ENCODE measurements around the gene OSBPL7.
A peak's percentile ranks its signal among the peaks of the same experiment; 100 is the strongest.
"Not testable (repeated sequence)": the region's sequence is repeated elsewhere in the genome, so short reads cannot be mapped to it uniquely, and the experiment has no call there.

Gene OSBPL7

DNA sequence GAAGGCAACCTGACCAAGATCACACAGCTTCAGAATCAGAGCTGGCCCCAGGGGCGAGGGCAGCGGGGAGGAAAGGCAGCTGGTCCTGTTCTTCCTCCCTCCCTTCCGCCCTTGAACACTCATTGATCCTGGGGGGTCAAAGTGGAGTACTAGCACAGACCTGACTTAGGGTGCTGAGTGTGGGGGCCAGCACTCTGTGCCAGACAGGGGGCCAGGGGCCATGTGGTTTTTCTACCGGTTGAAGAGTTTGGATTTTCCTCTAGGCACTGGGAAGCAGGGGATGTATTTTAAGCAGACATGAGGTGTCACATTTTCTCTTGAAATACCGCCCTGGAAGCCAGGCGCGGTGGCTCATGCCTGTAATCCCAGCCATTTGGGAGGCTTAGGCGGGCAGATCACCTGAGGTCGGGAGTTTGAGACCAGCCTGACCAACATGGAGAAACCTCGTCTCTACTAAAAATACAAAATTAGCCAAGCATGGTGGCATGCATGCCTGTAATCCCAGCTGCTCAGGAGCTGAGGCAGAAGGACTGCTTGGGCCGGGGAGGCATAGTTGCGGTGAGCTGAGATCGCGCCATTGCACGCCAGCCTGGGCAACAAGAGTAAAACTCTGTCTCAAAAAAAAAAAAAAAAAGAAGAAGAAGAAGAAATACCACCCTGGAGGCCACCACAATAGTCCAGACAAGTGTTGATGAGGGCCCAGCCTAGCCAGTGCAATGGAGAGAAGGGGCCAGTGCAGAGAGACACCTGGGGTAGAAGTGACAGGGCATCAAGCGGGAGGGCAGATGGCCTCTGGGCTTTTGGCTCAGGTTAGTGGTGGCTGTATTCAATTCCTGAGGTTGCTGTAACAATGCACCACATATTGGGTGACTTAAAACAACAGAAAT, 15.3 kb downstream of the OSBPL7 start:
- DNase-seq (ENCODE audit: low read depth in 2 of 2), result no peak

DNA sequence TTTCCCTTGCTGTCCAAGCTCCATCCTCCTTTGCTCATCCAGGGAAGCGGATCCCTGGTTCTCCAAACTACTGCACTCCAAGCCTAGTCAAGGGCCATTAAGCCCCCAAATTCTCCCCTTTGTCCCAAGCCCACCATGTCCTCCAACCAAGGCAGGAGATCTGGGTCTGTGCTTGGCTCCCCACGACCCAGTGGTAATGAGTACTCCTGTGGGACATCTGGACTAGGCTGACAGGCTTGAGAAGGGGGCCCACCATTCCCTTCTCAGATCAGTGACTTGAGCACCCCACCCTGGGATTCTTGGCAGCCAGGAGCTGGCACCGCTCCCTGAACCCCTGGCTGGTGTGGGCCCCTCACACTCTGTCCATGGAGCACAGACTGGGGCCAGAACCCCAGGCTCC, 17.1 kb downstream of the OSBPL7 start:
- DNase-seq (ENCODE audit: low read depth in 2 of 2), result no peak

DNA sequence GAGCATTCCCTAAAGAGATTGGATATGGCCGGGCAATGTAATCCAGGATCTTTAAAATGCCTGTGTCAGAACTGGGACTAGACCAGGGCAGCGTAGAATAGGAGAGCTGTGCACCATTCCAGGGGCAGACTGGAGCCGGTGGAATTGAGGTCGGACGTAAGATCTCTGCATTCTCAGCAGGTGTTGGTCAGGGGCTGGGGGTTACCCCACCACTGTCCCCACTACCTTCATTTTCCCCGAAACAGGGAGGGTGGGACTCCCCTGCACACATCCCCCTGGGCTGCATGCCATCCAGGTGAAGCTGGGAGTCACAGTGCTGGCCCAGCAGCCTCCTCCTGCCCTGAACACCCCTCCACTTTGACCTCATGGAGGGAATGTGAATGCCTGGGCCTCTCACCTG, 17.8 kb downstream of the OSBPL7 start:
- DNase-seq (ENCODE audit: low read depth in 2 of 2), result no peak

DNA sequence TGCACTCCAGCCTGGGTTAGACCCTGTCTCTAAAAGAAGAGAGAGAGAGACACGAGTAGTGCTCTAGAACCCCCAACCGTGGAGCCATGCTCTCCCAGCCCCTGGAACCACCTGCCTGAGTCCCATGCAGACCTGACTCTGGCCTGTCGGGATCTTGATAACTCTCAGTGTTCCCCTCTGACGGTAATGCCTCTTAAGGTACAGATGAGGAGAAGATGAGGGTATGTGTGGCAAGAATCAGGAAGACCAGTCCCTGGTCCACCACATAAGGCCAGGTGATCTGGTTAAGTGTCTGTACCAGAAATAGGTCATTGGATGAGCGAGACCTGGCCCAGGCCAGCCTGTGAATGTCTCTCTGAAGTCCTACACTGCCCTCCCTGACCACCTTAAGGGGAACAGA, 18.4 kb downstream of the OSBPL7 start:
- DNase-seq (ENCODE audit: low read depth in 2 of 2), result no peak

DNA sequence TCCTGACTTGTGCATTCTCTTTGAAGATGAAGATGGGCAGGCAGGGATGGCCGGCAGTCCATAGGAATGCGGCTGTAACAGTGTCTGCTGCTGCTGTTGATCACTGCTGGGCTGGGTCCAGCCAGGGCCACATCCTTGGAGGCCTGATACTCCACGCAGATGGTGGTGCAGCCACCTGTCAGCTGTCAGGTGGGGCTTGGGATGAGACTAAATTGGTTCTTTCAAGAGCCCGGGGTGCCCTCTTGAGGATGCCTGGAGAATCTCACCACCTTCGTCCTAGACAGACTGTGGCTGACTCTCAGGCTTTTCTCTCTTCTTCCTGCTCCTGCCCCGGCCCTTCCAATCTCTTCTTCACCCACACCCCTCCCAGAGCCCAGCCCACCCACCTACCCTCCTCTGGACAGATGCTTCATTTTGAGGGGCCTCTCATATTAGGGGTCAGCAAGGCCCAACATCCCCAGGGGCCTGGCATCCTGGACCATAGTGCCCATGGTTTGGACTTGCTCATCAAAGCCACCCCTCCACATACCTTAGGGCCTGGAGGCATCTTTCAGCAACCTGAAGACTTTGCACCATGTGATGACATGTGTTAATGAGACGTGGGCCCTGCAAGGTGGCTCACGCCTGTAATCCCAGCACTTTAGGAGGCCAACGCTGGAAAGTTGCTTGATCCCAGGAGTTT, 19.1 kb downstream of the OSBPL7 start:
- DNase-seq (ENCODE audit: low read depth in 2 of 2), result peak; percentile 30

DNA sequence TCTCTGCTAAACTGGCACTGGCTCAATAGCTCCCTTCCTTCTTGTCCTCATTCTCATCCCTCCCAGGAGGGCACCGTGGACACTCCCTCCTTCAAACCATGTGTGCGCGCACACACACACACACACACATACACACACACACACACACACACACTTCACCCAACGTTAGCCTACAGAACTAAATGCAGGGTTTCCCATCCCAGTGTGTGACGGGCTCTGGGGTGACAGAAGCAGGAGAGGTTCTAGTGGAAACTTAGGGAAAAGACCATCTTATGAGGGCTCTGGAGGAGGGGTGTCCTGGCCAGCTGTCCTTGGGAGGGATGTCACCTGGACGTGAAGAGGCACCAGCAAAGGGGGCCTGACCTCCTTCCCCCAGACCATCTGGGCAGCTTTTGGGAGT, 19.7 kb downstream of the OSBPL7 start:
- no peak for DNase-seq (ENCODE audit: low read depth in 2 of 2)

DNA sequence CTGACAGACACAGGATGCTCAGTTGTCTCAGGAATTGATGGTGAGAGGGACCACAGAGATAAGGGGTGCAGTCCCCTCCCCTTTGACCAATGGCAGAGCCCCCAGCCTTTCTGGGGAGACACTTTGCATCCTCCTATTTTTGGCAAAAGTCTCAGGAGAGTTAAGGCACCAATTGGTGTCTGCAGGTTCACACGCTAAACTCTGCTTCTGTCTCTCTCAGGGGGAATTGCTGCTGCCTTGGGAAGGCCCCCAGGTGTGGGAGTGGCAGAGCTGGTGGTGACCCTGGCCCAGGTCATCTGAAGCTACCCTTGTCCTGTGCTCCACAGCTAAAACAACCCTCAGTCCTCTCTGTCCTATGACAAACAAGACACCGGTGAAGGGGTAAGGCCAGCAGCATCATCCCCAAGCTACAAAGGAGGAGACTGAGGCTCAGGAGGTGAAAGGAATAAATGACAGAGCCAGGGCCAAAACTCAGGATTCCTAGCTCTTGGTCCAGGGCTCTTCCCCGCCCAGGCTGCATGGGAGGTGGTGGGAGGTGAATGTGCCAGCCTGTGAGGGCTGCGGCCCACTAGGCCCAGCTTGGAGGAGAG, 20.3 kb downstream of the OSBPL7 start:
- no peak for DNase-seq (ENCODE audit: low read depth in 2 of 2)

DNA sequence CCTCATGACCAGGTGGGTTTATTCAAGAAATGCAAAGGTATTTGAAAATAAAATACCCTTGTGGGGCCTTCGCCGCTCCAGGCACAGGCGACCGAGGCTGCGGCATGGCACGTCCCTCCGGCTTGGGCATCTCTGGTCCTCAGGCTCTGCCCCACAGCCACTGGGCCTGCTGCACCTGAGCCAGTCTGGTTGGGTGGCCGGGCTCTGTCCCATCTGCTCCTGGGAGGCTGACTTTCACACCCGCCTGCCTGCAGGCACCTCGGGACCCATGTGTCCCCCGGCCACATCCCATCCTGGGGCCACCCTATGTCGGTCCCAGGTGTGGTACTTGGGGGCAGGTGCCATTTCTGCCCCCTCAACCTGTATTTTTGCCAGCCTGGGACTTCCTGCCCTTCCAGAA, 20.9 kb downstream of the OSBPL7 start:
- DNase-seq (ENCODE audit: low read depth in 2 of 2), result no peak

DNA sequence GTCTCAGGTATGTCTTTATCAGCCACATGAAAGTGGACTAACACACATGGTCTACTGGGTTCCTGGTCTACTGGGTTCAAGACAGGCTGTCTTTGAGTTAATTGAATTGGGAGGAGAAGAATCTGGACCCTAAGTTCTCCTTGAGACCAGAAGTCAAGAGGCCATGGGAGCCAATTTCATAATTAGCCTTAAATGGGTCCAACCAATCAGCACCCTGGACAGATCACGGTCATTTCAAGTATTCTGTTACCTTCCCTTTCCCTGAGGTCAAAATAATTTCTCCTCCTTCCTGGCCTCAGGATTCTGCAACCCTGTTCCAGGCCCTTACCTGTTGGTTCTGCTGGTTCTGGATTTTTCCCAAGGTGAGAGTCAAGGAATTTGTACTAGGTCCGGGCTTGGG, 23.8 kb downstream of the OSBPL7 start:
- DNase-seq (ENCODE audit: low read depth in 2 of 2), result no peak

DNA sequence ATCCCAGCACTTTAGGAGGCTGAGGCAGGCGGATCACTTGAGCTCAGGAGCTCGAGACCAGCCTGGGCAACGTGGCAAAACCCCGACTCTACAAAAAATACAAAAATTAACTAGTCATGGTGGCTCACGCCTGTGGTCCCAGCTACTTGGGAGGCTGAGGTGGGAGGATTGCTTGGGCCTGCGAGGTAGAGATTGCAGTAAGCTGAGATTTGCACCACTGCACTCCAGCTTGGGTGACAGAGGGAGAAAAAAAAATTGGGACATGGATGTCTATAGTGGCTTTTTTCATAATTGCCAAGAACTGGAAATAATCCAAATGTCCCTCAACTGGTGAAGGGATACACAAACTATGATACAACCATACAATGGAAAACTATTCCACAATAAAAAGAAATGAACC, 28.6 kb downstream of the OSBPL7 start:
- DNase-seq (ENCODE audit: low read depth in 2 of 2), result no peak

DNA sequence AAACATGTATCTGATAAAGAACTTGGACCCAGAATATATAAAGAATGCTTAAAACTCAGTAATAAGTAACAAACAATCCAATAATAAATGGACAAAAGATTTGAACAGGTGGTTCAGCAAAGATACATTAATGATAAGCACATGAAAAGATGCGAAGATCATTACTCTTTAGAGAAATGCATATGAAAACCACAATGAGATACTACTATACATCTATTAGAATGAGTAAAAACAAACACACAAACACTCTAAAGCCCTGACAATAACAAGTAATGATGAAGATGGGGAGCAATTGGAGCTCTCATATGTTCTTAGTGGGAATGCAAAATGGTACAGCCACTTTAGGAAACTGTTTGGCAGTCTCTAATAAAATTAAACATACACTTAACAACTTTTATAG, 29.1 kb downstream of the OSBPL7 start:
- DNase-seq (ENCODE audit: low read depth in 2 of 2), result no peak

DNA sequence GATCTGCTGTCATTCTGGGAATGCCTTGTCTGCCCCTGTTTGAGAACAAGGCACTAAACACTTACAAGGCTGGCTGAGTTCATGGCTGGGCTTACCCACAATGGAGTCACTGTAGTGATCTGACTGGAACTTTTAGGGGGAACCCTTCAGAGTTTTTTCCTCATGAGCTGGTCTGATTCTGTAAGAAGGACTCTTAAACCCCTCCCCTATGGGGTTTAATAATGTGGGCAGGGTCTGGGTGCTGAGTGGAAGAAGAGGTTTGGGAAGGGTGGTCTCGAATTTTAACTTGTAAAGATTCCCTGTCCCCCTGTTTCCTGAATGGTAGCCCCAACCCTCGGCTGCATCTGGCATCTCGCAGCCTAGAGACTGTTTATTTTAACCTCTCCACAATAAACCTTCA, 30.6 kb downstream of the OSBPL7 start:
- DNase-seq (ENCODE audit: low read depth in 2 of 2), result no peak

DNA sequence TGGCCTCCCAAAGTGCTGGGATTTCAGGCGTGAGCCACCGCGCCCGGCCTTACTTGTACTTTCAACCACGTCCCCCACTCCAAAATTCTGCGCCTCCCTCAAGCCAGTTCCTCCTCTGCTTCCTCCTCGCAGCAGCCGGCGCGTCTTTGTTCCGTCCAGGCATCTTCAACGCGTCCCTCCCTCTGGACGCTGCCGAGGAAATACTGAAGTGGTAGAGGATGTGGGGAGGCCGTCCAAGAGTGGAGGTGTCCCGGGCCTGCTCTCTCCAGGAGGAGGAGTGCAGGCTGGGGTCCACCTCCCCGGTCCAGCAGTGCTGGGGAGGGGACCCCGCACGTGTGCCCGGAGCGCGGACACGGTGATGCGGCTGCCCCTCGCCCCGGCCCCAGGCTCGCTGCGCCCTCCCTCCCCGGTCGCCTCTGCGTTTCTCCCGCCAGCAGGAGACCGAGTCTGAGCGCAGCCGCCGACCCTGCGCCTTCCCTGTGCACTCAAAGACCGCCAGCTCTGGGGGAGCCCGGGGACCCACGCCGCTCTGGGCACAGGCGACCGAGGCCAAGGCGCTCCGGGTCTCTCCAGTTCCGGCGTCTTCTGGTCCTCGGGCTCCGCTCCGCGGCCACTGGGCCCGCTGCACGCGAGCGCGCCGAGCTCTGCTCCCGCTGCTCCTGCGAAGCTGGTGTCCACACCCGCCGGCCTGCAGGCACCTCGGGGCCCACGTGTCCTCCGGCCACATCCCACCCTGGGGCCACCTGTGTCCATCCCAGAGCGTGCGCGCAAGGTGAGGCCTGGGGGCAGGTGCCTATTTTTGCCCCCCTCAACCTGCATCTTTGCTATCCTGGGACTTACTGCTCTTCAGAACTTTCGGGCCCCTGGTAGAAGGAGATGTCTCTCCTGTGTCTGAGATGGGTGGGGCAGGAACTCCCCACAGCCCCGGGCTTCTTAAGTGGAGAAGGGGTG, 31.7 kb downstream of the OSBPL7 start:
- DNase-seq (ENCODE audit: low read depth in 2 of 2), result peak; percentile 48 to 50

DNA sequence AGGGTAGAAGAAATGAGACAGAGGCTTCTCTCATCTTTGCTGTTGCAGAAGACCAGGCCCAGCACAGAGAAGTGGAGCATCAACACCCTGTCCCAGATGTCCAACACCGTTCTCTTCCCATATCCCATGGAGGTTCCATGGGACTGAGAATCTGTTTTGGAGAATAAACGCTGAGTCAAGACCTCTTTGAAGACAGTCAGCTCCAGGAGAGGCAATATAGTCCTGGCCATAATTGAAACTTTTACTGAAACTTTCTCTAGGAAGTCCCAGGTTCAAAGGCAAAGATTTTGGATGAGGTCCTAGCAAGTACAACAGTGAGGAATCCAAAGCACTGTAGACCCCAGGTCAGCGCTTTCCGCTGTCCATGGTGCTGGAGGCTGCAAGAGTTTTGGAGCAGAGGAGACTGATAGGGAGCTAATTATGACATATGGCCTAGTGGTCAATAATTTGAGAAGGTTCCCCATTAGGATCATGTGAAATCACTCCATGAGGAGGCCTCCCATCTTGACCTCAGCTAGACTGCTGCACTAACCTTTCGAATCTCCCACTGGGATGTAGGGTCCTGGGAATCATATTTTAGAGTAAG, 36.0 kb downstream of the OSBPL7 start:
- DNase-seq (ENCODE audit: low read depth in 2 of 2), result peak in 1 of 2 donors; percentile 26

DNA sequence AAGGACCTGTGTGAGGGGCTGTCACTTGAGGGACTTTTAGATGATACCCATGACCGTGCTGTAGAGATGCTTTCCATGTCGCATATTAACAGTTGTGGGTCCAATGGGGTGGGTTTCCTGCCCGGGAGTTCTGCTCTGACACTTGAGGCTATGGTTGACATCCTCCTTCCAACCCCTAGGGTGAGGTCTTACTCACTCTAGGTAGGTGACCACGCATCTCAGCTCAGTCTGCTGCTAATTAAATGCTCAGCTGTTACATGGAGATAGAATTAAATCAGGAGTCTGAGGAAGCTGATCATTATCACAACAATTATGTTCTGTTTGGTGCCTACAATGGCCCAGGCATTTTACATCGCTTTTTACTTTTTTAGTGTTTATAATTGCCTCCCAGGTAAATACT, 40.2 kb downstream of the OSBPL7 start:
- DNase-seq (ENCODE audit: low read depth in 2 of 2), result no peak

DNA sequence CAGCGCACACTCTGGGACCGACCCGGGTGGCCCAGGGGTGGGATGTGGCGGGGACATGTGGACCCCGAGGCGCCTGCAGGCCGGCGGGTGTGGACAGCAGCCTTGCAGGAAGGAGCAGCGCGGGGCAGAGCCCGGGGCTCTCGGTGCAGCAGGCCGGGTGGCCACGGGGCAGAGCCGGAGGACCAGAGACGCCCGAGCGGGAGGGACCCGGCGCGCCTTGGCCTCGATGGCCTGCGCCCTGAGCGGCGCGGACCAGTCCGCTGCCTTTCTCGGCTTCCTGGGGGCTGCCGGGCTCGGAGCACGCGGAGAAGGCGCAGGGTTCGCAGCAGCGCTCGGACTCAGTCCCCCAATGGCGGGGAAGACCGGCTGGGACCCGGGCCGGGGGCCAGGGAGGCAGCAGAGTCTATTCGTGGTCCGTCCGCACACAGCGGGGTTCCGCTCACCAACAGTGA, 43.4 kb downstream of the OSBPL7 start:
- DNase-seq (ENCODE audit: low read depth in 2 of 2), result no peak

DNA sequence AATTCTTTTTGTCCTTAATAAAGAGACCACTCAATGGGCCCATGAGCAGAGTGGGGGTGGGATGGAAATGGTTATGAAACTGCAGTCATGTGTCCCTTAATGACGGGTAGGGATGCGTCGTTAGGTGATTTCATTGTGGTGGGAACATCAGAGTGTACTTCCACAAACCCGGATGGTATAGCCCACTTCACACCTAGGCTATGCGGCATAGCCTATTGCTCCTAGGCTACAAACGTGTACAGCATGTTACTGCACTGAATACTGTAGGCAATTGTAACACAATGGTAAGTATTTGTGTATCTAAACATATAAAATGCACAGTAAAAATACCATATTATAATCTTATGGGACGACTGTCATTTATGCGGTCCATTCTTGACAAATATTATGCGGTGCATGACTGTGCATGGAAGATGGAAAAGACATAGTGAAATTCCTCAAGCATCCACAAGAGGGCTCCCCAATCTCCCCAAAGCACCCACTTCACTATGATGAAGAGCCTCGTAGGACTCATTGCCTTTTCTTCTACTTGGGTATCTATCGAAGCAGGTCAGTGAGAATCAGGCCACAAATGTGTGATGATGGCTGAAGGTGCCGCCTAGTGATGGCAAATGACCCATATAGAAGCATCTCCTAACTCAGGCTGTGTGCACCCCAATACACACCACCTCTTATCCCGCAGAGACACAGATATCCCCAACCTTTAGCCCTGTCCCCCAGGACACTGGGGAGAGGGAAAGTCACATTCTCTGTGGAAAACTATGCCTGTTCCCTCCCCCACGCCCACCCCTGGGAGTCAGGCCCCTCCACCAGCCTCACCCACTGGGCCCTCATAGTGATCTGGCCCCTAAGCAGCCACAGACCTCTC, 45.0 kb downstream of the OSBPL7 start:
- no peak for DNase-seq (ENCODE audit: low read depth in 2 of 2)

DNA sequence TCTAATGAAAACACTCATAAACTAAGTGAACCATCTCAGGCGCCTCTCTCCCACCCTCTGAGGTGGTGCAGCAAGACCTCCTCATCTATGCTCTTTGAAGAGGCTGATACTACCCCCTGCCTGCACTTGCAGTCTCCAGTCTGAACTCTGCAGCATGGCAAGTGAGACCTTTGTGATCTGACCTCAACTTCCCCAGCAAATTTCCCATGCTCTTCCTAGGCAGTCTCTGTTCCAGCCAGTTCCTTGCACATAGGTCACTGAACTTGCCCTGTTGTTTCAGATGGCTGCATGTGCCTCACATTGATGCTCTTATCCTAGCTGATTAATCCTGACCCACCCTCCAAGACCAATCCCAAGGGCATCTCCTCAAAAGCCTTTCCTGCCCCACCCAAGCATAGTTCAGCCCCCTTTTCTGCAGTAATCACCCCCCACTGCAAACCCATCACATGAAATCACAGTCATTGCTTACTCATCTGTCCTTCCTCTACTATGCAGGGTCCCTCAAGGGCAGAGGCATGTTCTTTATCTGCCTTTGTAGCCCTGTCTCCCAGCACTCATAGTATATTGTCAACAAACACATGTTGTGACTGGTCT, 46.5 kb downstream of the OSBPL7 start:
- DNase-seq (ENCODE audit: low read depth in 2 of 2), result no peak

DNA sequence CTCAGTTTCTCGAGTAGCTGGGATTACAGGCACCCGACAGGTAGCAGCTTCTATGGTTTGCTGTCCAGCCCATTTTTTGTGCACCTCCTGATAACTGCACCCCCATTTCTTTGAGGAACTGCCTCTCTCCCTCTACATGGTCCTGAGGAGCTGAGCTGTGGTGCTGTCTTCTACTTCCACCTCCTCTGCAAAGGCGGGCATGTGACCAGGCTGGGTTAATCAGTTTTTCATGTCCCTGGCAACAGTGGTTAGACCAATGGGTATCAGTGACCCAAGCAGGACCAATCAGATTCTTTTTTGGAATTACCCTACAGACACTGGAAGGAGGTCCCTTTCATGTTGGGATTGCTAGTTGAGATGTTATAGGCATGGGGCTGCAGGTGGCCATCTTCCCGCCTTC, 47.3 kb downstream of the OSBPL7 start:
- no peak for DNase-seq (ENCODE audit: low read depth in 2 of 2)

DNA sequence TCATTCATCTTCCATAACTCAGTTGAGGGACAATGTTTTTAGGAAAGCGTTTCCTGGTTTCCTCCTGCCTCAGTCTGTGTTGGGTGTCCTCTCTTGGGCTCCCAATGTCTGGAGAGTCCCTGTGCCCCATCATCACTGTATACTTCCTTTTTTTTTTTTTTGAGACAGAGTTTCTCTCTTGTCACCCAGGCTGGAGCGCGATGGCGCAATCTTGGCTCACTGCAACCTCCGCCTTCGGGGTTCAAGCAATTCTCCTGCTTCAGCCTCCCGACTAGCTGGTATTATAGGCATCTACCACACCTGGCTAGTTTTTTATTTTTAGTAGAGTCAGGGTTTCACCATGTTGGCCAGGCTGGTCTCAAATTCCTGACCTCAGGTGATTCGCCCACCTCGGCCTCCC, 47.9 kb downstream of the OSBPL7 start:
- DNase-seq (ENCODE audit: low read depth in 2 of 2), result not testable (repeated sequence)

All from stimulated activated CD8-positive, alpha-beta memory T cell treated with anti-CD3 and anti-CD28 coated beads, Interleukin-2, amount 100 ng/mL, for 48 hours (primary cell).